GM18873 (cell line): ENCODE results near the gene SYTL3.
A peak's percentile ranks its signal among the peaks of the same experiment; 100 is the strongest.

ENCODE experiments used
- ATAC-seq: cut with Tn5 transposase; IDR thresholded peaks from one replicate; pipeline ENCODE4 v1.9.1; 2021; ENCODE audit warnings: mild to moderate bottlenecking, moderate library complexity, moderate number of reproducible peaks; ENCODE audit not compliant: unreplicated experiment, low FRiP score

The SYTL3 gene

GRCh38 chr6:158807515-158808441 is 157.9 kb downstream of the SYTL3 start:
- no peak for ATAC-seq

GRCh38 chr6:158808442-158808833 is 158.6 kb downstream of the SYTL3 start:
- no peak for ATAC-seq

GRCh38 chr6:158808941-158809678 is 159.3 kb downstream of the SYTL3 start:
- ATAC-seq: peak; percentile 57

GRCh38 chr6:158810155-158811095 is 160.6 kb downstream of the SYTL3 start:
- ATAC-seq: no peak

- no peak for ATAC-seq
Measured at GRCh38 chr6:158812611-158813010, 162.8 kb downstream of the SYTL3 start.

- ATAC-seq: no peak
Measured at GRCh38 chr6:158813032-158813431, 163.2 kb downstream of the SYTL3 start.
